MM.1S (cell line): ENCODE results near the gene GPR173.

Experiments
- DNase-seq: peaks from one replicate; pipeline ENCODE4 v3.0.0-alpha.2; 2015
- H2AFZ ChIP-seq: fragments of 300-600 bp; sonication (generic); 2 replicates; pipeline ENCODE4 v1.6.0; 2016; ENCODE audit warnings: antibody characterized with exemption, low read length
- H3F3A ChIP-seq: fragments of 300-600 bp; sonication (generic); 2 replicates; pipeline ENCODE4 v1.6.1; 2016; ENCODE audit warnings: mild to moderate bottlenecking, antibody characterized with exemption, low read length, moderate library complexity, mixed read lengths; ENCODE audit not compliant: insufficient read depth
- H3K27ac ChIP-seq: fragments of 300-600 bp; sonication (generic); 2 replicates; pipeline ENCODE4 v1.5.1; 2016; ENCODE audit warnings: mild to moderate bottlenecking, low read length
- H3K27me3 ChIP-seq: fragments of 300-600 bp; sonication (generic); replicated peaks from 2 replicates; pipeline ENCODE4 v1.6.0; 2016; ENCODE audit warnings: low read length; ENCODE audit not compliant: insufficient read depth
- H3K36me3 ChIP-seq: fragments of 300-600 bp; sonication (generic); replicated peaks from 2 replicates; pipeline ENCODE4 v1.6.1; 2016; ENCODE audit warnings: mild to moderate bottlenecking, low read length, mixed read lengths; ENCODE audit not compliant: insufficient read depth
- H3K4me1 ChIP-seq: fragments of 300-600 bp; sonication (generic); 2 replicates; pipeline ENCODE4 v1.6.1; 2016; ENCODE audit warnings: low read length, mixed read lengths
- H3K4me2 ChIP-seq: fragments of 300-600 bp; sonication (generic); 2 replicates; pipeline ENCODE4 v1.6.0; 2016; ENCODE audit warnings: low read depth, low read length
- H3K4me3 ChIP-seq: fragments of 300-600 bp; sonication (generic); 2 replicates; pipeline ENCODE4 v1.5.1; 2016; ENCODE audit warnings: low read length, mixed read lengths
- H3K79me2 ChIP-seq: fragments of 300-600 bp; sonication (generic); 2 replicates; pipeline ENCODE4 v1.6.1; 2016; ENCODE audit warnings: mixed run types, low read length, mixed read lengths
- H3K9ac ChIP-seq: fragments of 300-600 bp; sonication (generic); 2 replicates; pipeline ENCODE4 v1.6.1; 2016; ENCODE audit warnings: low read length, mixed read lengths
- H3K9me2 ChIP-seq: fragments of 300-600 bp; sonication (generic); replicated peaks from 2 replicates; pipeline ENCODE4 v1.6.1; 2016; ENCODE audit warnings: mild to moderate bottlenecking, low read length, mixed read lengths; ENCODE audit not compliant: insufficient read depth
- H3K9me3 ChIP-seq: fragments of 300-600 bp; sonication (generic); replicated peaks from 2 replicates; pipeline ENCODE4 v1.6.1; 2016; ENCODE audit warnings: mild to moderate bottlenecking, low read length, mixed read lengths; ENCODE audit not compliant: insufficient read depth
- H4K20me1 ChIP-seq: fragments of 300-600 bp; sonication (generic); 2 replicates; pipeline ENCODE4 v1.6.1; 2016; ENCODE audit warnings: mild to moderate bottlenecking, low read length, moderate library complexity, mixed read lengths; ENCODE audit not compliant: insufficient read depth
- EZH2 ChIP-seq: fragments of 300-600 bp; sonication (generic); optimal IDR thresholded peaks from 2 replicates; pipeline ENCODE3; 2017; ENCODE audit warnings: low read depth, mild to moderate bottlenecking, antibody characterized with exemption, low read length, mixed read lengths
- EZH2phosphoT487 ChIP-seq: fragments of 300-600 bp; sonication (generic); IDR thresholded peaks from 2 replicates; pipeline ENCODE4 v1.6.1; 2018; ENCODE audit warnings: antibody characterized with exemption, low read length
- TF ChIP-seq, protein P1 (sequence below): fragments of 300-600 bp; sonication (generic); IDR thresholded peaks from 2 replicates; pipeline ENCODE4 v1.5.1; 2016; ENCODE audit warnings: antibody characterized with exemption, low read length, mixed read lengths

Gene GPR173

DNA sequence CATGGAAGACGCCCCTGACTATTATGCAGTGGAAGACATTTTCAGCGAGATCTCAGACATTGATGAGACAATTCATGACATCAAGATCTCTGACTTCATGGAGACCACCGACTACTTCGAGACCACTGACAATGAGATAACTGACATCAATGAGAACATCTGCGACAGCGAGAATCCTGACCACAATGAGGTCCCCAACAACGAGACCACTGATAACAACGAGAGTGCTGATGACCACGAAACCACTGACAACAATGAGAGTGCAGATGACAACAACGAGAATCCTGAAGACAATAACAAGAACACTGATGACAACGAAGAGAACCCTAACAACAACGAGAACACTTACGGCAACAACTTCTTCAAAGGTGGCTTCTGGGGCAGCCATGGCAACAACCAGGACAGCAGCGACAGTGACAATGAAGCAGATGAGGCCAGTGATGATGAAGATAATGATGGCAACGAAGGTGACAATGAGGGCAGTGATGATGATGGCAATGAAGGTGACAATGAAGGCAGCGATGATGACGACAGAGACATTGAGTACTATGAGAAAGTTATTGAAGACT lies 37.2 kb downstream of the GPR173 start:
- no peak overlapping the region for H3K27ac ChIP-seq
- H3K9me2 ChIP-seq: no peaks in the 10 kb centered on the region
- no peaks in the 10 kb centered on the region for H3K4me1 ChIP-seq
- no peak overlapping the region for H3K4me3 ChIP-seq
- H3K4me2 ChIP-seq: no peak overlapping the region
- no peaks in the 10 kb centered on the region for H3F3A ChIP-seq
- no peak for DNase-seq
- H2AFZ ChIP-seq: no peak overlapping the region
- no peaks in the 10 kb centered on the region for H3K9me3 ChIP-seq
- TF ChIP-seq, protein P1, sequence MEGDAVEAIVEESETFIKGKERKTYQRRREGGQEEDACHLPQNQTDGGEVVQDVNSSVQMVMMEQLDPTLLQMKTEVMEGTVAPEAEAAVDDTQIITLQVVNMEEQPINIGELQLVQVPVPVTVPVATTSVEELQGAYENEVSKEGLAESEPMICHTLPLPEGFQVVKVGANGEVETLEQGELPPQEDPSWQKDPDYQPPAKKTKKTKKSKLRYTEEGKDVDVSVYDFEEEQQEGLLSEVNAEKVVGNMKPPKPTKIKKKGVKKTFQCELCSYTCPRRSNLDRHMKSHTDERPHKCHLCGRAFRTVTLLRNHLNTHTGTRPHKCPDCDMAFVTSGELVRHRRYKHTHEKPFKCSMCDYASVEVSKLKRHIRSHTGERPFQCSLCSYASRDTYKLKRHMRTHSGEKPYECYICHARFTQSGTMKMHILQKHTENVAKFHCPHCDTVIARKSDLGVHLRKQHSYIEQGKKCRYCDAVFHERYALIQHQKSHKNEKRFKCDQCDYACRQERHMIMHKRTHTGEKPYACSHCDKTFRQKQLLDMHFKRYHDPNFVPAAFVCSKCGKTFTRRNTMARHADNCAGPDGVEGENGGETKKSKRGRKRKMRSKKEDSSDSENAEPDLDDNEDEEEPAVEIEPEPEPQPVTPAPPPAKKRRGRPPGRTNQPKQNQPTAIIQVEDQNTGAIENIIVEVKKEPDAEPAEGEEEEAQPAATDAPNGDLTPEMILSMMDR: no peak
- TF ChIP-seq EZH2phosphoT487 (no peak), EZH2 (no peak)
- H3K27me3 ChIP-seq: no peaks in the 10 kb centered on the region
- no peak overlapping the region for H3K9ac ChIP-seq
- no peaks in the 10 kb centered on the region for H3K79me2 ChIP-seq
- no peaks in the 10 kb centered on the region for H4K20me1 ChIP-seq
- no peaks in the 10 kb centered on the region for H3K36me3 ChIP-seq

GRCh38 chrX:53086464-53086863 lies 37.9 kb downstream of the GPR173 start:
- Histone ChIP-seq H3K9ac (no peak overlapping the region), H3K27ac (no peak overlapping the region), H3K4me2 (no peak overlapping the region), H3K9me3 (no peaks in the 10 kb centered on the region), H2AFZ (no peak overlapping the region), H3F3A (no peaks in the 10 kb centered on the region), H4K20me1 (no peaks in the 10 kb centered on the region), H3K36me3 (no peaks in the 10 kb centered on the region), H3K4me3 (no peak overlapping the region), H3K4me1 (no peaks in the 10 kb centered on the region), H3K9me2 (no peaks in the 10 kb centered on the region), H3K79me2 (no peaks in the 10 kb centered on the region), H3K27me3 (no peaks in the 10 kb centered on the region)
- no peak for TF ChIP-seq EZH2
- TF ChIP-seq, protein P1: no peak
- TF ChIP-seq EZH2phosphoT487: no peak
- no peak for DNase-seq

DNA sequence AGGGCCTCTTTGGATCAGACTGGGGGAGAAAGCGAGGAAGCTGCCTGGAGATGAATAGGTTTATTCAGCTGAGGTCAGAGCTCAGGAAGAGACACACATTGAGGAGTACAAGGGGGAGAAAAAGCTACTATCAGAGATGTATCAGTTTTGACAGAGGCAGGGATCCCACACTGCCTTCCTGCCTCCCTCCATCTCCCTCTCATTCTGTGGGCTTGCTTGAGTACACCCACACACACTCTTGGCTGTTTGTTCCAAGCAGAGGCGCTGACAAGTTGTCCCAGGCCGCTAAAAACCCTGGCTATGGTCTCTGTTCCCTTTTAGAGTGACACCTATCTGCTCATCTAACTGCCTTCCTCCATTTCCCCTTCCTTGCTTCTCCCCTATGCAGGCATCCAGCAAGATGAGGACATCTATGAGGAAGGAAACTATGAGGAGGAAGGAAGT lies 38.8 kb downstream of the GPR173 start:
- no peaks in the 10 kb centered on the region for H3K4me1 ChIP-seq
- no peak for DNase-seq
- no peak overlapping the region for H3K9ac ChIP-seq
- H3F3A ChIP-seq: no peaks in the 10 kb centered on the region
- no peaks in the 10 kb centered on the region for H4K20me1 ChIP-seq
- no peak for TF ChIP-seq EZH2phosphoT487
- TF ChIP-seq, protein P1: no peak
- TF ChIP-seq EZH2: no peak
- no peaks in the 10 kb centered on the region for H3K9me3 ChIP-seq
- no peaks in the 10 kb centered on the region for H3K36me3 ChIP-seq
- H3K27me3 ChIP-seq: no peaks in the 10 kb centered on the region
- H3K9me2 ChIP-seq: no peaks in the 10 kb centered on the region
- H3K4me3 ChIP-seq: no peak overlapping the region
- H2AFZ ChIP-seq: no peak overlapping the region
- H3K4me2 ChIP-seq: no peak overlapping the region
- no peak overlapping the region for H3K27ac ChIP-seq
- no peaks in the 10 kb centered on the region for H3K79me2 ChIP-seq
